K562 (cell line): ENCODE results near the gene RPLP2. TPM values are rescaled to one million over a fixed set of nuclear protein-coding genes. Genes with fewer than 3 reads are reported as not detected.

Source experiments
- EHMT2 ChIP-seq: fragments of 450-650 bp; IDR thresholded peaks from 2 replicates; pipeline ENCODE4 v1.6.1; 2018; ENCODE audit warnings: antibody characterized with exemption
- ELF1 ChIP-seq: fragments of 200-800 bp; sonication (Bioruptor generic); IDR thresholded peaks from 2 replicates; pipeline ENCODE4 v1.6.1; 2016; ENCODE audit warnings: missing genetic modification characterization, missing compliant biosample characterization
- EP400 ChIP-seq: fragments of 450-650 bp; IDR thresholded peaks from 2 replicates; pipeline ENCODE4 v1.6.1; 2017; ENCODE audit warnings: antibody characterized with exemption, mild to moderate bottlenecking, moderate library complexity
- GATAD2B ChIP-seq: fragments of 450-650 bp; IDR thresholded peaks from 2 replicates; pipeline ENCODE4 v1.6.1; 2017; ENCODE audit warnings: mild to moderate bottlenecking, borderline replicate concordance
- HMG20B ChIP-seq: fragments of 250-450 bp; sonication (Bioruptor Pico); IDR thresholded peaks from 2 replicates; pipeline ENCODE4 v1.5.0; 2021; ENCODE audit warnings: mild to moderate bottlenecking
- POLR2A ChIP-seq: fragments of 450-650 bp; conservative IDR thresholded peaks from 2 replicates; pipeline ENCODE4 v1.6.1; 2016
- RBFOX2 ChIP-seq: fragments of 200-400 bp; formaldehyde crosslinking; IDR thresholded peaks from 2 replicates; pipeline ENCODE4 v1.6.1; 2017; ENCODE audit warnings: low read depth, mild to moderate bottlenecking, low read length, moderate library complexity
- RBM15 ChIP-seq: fragments of 200-400 bp; formaldehyde crosslinking; IDR thresholded peaks from 2 replicates; pipeline ENCODE4 v1.6.1; 2018; ENCODE audit warnings: mild to moderate bottlenecking, low read length, moderate library complexity; ENCODE audit not compliant: insufficient read depth
- RBM39 ChIP-seq: fragments of 200-400 bp; formaldehyde crosslinking; optimal IDR thresholded peaks from 2 replicates; pipeline ENCODE3; 2018; ENCODE audit warnings: low read depth, low read length
- RUNX1 ChIP-seq: sonication (generic); IDR thresholded peaks from 2 replicates; pipeline ENCODE4 v1.6.1; 2016; ENCODE audit warnings: antibody characterized with exemption, low read depth
- SIN3B ChIP-seq: fragments of 450-650 bp; IDR thresholded peaks from 2 replicates; pipeline ENCODE4 v1.6.1; 2017; ENCODE audit warnings: low read depth, mild to moderate bottlenecking, moderate library complexity
- TRIM28 ChIP-seq: fragments of 450-650 bp; IDR thresholded peaks from 2 replicates; pipeline ENCODE4 v1.6.1; 2017
- TSC22D4 ChIP-seq: fragments of 450-650 bp; IDR thresholded peaks from 2 replicates; pipeline ENCODE4 v1.6.1; 2016; ENCODE audit warnings: missing genetic modification characterization, missing biosample characterization, control low read depth
- WHSC1 ChIP-seq: IDR thresholded peaks from one replicate; pipeline ENCODE4 v1.6.1; 2012; ENCODE audit warnings: low read length, control low read depth, inconsistent platforms
- polyA plus RNA-seq, 8 experiments: library from polyadenylated mRNA; depleted of rRNA in 4 of 8; stranded (reverse) in 5 of 8; unstranded in 3 of 8; fragments of >200 nt; fragmentation: Nextera tagmentation in 2 of 8; fragmentation: Illumina TruSeq in 1 of 8; extraction: Ambion mirVana in 2 of 8; extraction: Trizol in 1 of 8; gene quantifications; 2 replicates each; pipeline versions ENCODE4 v1.2.1 to v1.2.3, GENCODE V29; 2011 to 2014; ENCODE audit warnings: inconsistent platforms in 1 of 8, missing spikeins in 1 of 8
- total RNA-seq, 7 experiments: library from RNA; depleted of rRNA in 6 of 7; stranded (reverse); fragments of >200 nt in 6 of 7; fragmentation: Illumina TruSeq in 2 of 7; extraction: Trizol in 2 of 7; gene quantifications; 2 replicates each; pipeline versions ENCODE4 v1.2.1 to v1.2.3, GENCODE V29; 2011 to 2021; ENCODE audit warnings: low replicate concordance in 1 of 7
- TF ChIP-seq, protein P1 (sequence below): fragments of 200-400 bp; formaldehyde crosslinking; IDR thresholded peaks from 2 replicates; pipeline ENCODE4 v1.6.1; 2017; ENCODE audit warnings: mild to moderate bottlenecking, low read depth, low read length, moderate library complexity
- TF ChIP-seq, protein P2 (sequence below): fragments of 250-450 bp; sonication (Bioruptor Pico); IDR thresholded peaks from 2 replicates; pipeline ENCODE4 v1.4.0; 2020; ENCODE audit warnings: mild to moderate bottlenecking, moderate library complexity

The RPLP2 gene
- total and polyA plus RNA-seq, 9 of the 15 experiments (the other 6 are each of a cell fraction or from before 2014, with no cell fraction given), result 528 to 3,807 (median 1,633) TPM

DNA sequence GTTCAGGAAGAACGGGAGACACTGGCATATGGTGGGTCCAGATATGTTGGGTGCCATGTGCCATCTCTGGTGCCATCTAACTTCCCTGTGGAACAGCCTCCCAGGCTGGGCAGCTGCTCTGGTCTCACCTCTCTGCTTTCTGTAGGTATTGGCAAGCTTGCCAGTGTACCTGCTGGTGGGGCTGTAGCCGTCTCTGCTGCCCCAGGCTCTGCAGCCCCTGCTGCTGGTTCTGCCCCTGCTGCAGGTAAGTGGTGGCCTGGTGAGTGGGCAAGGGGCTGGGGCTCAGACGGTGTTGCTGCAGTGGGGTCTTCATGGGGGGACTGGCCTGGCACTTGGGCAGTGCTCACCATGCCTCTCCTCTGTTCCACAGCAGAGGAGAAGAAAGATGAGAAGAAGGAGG lies 2.6 kb downstream of the RPLP2 start (continued):
- TF ChIP-seq RUNX1, result no peak
- TF ChIP-seq TRIM28, result no peak
- TF ChIP-seq SIN3B, result no peak
- peak; percentile 80 for TF ChIP-seq RBFOX2
- TF ChIP-seq, protein P1, sequence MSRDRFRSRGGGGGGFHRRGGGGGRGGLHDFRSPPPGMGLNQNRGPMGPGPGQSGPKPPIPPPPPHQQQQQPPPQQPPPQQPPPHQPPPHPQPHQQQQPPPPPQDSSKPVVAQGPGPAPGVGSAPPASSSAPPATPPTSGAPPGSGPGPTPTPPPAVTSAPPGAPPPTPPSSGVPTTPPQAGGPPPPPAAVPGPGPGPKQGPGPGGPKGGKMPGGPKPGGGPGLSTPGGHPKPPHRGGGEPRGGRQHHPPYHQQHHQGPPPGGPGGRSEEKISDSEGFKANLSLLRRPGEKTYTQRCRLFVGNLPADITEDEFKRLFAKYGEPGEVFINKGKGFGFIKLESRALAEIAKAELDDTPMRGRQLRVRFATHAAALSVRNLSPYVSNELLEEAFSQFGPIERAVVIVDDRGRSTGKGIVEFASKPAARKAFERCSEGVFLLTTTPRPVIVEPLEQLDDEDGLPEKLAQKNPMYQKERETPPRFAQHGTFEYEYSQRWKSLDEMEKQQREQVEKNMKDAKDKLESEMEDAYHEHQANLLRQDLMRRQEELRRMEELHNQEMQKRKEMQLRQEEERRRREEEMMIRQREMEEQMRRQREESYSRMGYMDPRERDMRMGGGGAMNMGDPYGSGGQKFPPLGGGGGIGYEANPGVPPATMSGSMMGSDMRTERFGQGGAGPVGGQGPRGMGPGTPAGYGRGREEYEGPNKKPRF, result no peak
- no peak for TF ChIP-seq RBM15
- TF ChIP-seq HMG20B (CRISPR knock-in tag), result no peak
- no peak for TF ChIP-seq EHMT2
- no peak for TF ChIP-seq TSC22D4 (tag)
- TF ChIP-seq GATAD2B, result no peak
- peak; percentile 14 for TF ChIP-seq RBM39
- TF ChIP-seq WHSC1, result no peak
- TF ChIP-seq, protein P2, sequence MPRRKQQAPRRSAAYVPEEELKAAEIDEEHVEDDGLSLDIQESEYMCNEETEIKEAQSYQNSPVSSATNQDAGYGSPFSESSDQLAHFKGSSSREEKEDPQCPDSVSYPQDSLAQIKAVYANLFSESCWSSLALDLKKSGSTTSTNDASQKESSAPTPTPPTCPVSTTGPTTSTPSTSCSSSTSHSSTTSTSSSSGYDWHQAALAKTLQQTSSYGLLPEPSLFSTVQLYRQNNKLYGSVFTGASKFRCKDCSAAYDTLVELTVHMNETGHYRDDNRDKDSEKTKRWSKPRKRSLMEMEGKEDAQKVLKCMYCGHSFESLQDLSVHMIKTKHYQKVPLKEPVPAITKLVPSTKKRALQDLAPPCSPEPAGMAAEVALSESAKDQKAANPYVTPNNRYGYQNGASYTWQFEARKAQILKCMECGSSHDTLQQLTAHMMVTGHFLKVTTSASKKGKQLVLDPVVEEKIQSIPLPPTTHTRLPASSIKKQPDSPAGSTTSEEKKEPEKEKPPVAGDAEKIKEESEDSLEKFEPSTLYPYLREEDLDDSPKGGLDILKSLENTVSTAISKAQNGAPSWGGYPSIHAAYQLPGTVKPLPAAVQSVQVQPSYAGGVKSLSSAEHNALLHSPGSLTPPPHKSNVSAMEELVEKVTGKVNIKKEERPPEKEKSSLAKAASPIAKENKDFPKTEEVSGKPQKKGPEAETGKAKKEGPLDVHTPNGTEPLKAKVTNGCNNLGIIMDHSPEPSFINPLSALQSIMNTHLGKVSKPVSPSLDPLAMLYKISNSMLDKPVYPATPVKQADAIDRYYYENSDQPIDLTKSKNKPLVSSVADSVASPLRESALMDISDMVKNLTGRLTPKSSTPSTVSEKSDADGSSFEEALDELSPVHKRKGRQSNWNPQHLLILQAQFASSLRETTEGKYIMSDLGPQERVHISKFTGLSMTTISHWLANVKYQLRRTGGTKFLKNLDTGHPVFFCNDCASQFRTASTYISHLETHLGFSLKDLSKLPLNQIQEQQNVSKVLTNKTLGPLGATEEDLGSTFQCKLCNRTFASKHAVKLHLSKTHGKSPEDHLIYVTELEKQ (CRISPR knock-in tag), result no peak
- no peak for TF ChIP-seq EP400
- no peak for TF ChIP-seq ELF1 (tag)
- peak; percentile 10; the same call in 1 of the 2 replicates for TF ChIP-seq POLR2A
